Suprapubic skin (tissue), 4 donors: ENCODE results near the gene ACAD10.

ENCODE experiments used
- CTCF ChIP-seq, 2 donors: fragments of 200-600 bp in 1 of 2; fragments of 450-650 bp in 1 of 2; sonication (generic) in 1 of 2; IDR thresholded peaks; one replicate each; pipeline ENCODE4 v1.5.1; 2016 to 2019; ENCODE audit warnings: antibody characterized with exemption in 2 of 2, mild to moderate bottlenecking in 1 of 2, moderate library complexity in 1 of 2
- POLR2A ChIP-seq, 2 donors: fragments of 450-650 bp; IDR thresholded peaks; one replicate each; pipeline ENCODE4 v1.6.1; 2017; ENCODE audit warnings: antibody characterized with exemption in 2 of 2, mild to moderate bottlenecking in 2 of 2, moderate library complexity in 2 of 2
- POLR2AphosphoS5 ChIP-seq, 3 donors: sonication (generic); formaldehyde crosslinking; IDR thresholded peaks; one replicate each; pipeline ENCODE4 v1.6.1; 2017; ENCODE audit warnings: antibody characterized with exemption in 3 of 3

GRCh38 chr12:111673503-111673902, 12.3 kb upstream of the ACAD10 start:
- TF ChIP-seq POLR2AphosphoS5 (IDR thresholded peaks at IDR 0.05): no peak
- TF ChIP-seq POLR2A (IDR thresholded peaks at IDR 0.05): no peak
- TF ChIP-seq CTCF (IDR thresholded peaks at IDR 0.05): no peak
